ENCODE data around the gene CR1L. TPM values are rescaled to one million over a fixed set of nuclear protein-coding genes. Genes with fewer than 3 reads are reported as not detected.

Gene CR1L
- total and polyA plus RNA-seq, 9 of the 15 experiments (the other 6 are each of a cell fraction or from before 2014, with no cell fraction given) = 10.1 to 74.8 (median 34.3) TPM

DNA sequence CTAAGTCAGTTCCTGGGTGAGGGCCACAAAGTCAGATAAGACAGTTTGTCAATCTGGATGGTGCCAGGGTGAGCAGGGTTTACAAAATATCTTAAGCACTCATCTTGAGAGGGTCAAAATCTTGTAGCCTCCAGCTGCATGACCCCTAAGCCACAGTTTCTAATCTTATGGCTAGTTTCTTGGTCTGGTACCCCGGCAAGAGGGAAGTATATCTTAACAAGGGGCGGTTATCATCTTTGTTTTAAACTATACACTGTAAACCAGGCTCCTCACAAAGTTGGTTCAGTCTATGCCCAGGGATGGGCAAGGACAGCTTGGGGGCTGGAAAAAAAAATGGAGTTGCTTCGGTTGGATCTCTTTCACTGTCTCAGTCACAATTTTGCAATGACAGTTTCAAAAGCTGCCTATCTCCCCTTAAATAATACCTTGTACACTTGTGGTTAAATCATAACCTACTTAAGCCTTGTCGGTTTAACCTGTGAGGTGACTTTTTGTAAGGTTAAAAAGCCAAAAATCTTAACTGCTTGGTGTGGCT is 99.1 kb downstream of the CR1L start (continued):
- TF ChIP-seq JUND (IDR thresholded peaks at IDR 0.05; ENCODE audit: borderline replicate concordance, low read depth, low read length) (peak; percentile 11; the same call in 1 of the 2 replicates), JUND (tag; IDR thresholded peaks at IDR 0.05; ENCODE audit: borderline replicate concordance, low read depth, low read length) (no peak), SAP30 (IDR thresholded peaks at IDR 0.05; ENCODE audit: borderline replicate concordance, insufficient read depth, low read depth, low read length, poor library complexity, severe bottlenecking) (no peak), ATF1 (CRISPR knock-in tag; IDR thresholded peaks at IDR 0.05) (no peak), ATF1 (tag; IDR thresholded peaks at IDR 0.05) (no peak), TFAM (CRISPR knock-in tag; conservative IDR thresholded peaks at IDR 0.05) (no peak), MCM5 (IDR thresholded peaks at IDR 0.05; ENCODE audit: low read depth) (no peak), HDAC2 (IDR thresholded peaks at IDR 0.05) (0 out of 2 replicates have a peak, but pooled peaks have one; percentile 50), ZNF583 (CRISPR knock-in tag; IDR thresholded peaks at IDR 0.05) (peak; percentile 87), PTTG1 (tag; IDR thresholded peaks at IDR 0.05; ENCODE audit: low read depth) (peak; percentile 80; the same call in 1 of the 2 replicates)
- TF ChIP-seq, protein P1, sequence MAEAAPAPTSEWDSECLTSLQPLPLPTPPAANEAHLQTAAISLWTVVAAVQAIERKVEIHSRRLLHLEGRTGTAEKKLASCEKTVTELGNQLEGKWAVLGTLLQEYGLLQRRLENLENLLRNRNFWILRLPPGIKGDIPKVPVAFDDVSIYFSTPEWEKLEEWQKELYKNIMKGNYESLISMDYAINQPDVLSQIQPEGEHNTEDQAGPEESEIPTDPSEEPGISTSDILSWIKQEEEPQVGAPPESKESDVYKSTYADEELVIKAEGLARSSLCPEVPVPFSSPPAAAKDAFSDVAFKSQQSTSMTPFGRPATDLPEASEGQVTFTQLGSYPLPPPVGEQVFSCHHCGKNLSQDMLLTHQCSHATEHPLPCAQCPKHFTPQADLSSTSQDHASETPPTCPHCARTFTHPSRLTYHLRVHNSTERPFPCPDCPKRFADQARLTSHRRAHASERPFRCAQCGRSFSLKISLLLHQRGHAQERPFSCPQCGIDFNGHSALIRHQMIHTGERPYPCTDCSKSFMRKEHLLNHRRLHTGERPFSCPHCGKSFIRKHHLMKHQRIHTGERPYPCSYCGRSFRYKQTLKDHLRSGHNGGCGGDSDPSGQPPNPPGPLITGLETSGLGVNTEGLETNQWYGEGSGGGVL (CRISPR knock-in tag; IDR thresholded peaks at IDR 0.05) = peak; percentile 67
- TF ChIP-seq, protein P2, sequence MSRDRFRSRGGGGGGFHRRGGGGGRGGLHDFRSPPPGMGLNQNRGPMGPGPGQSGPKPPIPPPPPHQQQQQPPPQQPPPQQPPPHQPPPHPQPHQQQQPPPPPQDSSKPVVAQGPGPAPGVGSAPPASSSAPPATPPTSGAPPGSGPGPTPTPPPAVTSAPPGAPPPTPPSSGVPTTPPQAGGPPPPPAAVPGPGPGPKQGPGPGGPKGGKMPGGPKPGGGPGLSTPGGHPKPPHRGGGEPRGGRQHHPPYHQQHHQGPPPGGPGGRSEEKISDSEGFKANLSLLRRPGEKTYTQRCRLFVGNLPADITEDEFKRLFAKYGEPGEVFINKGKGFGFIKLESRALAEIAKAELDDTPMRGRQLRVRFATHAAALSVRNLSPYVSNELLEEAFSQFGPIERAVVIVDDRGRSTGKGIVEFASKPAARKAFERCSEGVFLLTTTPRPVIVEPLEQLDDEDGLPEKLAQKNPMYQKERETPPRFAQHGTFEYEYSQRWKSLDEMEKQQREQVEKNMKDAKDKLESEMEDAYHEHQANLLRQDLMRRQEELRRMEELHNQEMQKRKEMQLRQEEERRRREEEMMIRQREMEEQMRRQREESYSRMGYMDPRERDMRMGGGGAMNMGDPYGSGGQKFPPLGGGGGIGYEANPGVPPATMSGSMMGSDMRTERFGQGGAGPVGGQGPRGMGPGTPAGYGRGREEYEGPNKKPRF (IDR thresholded peaks at IDR 0.05; ENCODE audit: low read depth, low read length) = no peak
- TF ChIP-seq, protein P3, sequence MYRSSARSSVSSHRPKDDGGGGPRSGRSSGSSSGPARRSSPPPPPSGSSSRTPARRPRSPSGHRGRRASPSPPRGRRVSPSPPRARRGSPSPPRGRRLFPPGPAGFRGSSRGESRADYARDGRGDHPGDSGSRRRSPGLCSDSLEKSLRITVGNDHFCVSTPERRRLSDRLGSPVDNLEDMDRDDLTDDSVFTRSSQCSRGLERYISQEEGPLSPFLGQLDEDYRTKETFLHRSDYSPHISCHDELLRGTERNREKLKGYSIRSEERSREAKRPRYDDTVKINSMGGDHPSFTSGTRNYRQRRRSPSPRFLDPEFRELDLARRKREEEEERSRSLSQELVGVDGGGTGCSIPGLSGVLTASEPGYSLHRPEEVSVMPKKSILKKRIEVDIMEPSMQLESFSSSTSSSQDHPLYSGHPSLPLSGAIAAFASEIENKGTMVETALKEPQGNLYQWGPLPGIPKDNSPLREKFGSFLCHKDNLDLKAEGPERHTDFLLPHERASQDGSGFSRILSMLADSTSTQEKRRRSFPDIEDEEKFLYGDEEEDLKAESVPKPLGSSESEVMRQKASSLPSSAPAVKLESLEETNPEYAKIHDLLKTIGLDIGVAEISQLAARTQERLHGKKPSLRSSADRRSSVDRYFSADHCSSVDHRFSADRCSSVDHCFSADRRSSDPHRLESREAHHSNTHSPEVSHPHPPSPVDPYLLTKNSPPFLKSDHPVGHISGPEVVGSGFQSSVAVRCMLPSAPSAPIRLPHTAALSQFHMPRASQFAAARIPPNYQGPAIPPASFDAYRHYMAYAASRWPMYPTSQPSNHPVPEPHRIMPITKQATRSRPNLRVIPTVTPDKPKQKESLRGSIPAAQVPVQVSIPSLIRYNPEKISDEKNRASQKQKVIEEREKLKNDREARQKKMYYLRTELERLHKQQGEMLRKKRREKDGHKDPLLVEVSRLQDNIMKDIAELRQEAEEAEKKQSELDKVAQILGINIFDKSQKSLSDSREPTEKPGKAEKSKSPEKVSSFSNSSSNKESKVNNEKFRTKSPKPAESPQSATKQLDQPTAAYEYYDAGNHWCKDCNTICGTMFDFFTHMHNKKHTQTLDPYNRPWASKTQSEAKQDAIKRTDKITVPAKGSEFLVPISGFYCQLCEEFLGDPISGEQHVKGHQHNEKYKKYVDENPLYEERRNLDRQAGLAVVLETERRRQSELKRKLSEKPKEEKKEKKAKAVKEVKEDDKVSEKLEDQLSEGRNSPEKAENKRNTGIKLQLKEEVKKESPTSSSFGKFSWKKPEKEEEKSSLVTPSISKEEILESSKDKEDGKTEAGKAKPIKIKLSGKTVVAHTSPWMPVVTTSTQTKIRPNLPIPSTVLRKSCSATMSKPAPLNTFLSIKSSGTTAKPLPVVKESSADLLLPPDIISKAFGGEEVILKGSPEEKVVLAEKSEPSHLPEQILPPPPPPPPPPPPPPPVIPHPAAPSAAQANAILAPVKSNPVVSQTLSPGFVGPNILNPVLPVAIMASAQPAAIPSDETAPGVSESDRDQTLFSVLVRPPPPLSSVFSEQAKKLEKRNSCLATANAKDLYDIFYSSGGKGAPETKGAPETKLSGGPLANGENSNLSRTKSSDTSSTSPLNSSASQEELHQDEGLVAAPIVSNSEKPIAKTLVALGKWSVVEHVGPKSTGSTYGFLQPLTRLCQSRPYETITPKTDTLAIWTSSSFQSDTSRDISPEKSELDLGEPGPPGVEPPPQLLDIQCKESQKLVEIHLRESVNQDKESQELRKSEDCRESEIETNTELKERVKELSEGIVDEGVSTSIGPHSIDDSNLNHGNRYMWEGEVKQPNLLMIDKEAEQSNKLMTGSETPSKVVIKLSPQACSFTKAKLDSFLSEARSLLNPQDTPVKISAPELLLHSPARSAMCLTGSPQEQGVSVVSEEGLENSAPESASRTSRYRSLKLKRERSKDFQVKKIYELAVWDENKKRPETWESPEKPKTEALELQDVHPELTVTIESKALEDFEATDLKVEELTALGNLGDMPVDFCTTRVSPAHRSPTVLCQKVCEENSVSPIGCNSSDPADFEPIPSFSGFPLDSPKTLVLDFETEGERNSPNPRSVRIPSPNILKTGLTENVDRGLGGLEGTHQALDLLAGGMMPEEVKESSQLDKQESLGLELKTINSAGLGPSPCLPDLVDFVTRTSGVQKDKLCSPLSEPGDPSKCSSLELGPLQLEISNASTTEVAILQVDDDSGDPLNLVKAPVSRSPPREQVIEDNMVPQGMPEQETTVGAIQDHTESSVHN (IDR thresholded peaks at IDR 0.05; ENCODE audit: borderline replicate concordance in 1 of 2, low read depth in 1 of 2) = no peak
- TF ChIP-seq, protein P4, sequence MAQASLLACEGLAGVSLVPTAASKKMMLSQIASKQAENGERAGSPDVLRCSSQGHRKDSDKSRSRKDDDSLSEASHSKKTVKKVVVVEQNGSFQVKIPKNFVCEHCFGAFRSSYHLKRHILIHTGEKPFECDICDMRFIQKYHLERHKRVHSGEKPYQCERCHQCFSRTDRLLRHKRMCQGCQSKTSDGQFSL (CRISPR knock-in tag; IDR thresholded peaks at IDR 0.05) = no peak
- TF ChIP-seq, protein P4 (tag; IDR thresholded peaks at IDR 0.05) = peak in 1 of 2 experiments; percentile 90; a peak in 2 of 4 replicates

Data from K562 (cell line).